ENCODE measurements around the gene ZNF497.

Gene ZNF497

GRCh38 chr19:58304748-58305064 is 57.8 kb downstream of the ZNF497 start:
- no peak for DNase-seq
